ENCODE measurements around the gene DNAL4. TPM values are rescaled to one million over a fixed set of nuclear protein-coding genes. Genes with fewer than 3 reads are reported as not detected.

Gene DNAL4
- total and polyA plus RNA-seq, 2 donors (not counting 1 experiment from before 2014, with no cell fraction given), result 9.9 to 10.3 TPM

DNA sequence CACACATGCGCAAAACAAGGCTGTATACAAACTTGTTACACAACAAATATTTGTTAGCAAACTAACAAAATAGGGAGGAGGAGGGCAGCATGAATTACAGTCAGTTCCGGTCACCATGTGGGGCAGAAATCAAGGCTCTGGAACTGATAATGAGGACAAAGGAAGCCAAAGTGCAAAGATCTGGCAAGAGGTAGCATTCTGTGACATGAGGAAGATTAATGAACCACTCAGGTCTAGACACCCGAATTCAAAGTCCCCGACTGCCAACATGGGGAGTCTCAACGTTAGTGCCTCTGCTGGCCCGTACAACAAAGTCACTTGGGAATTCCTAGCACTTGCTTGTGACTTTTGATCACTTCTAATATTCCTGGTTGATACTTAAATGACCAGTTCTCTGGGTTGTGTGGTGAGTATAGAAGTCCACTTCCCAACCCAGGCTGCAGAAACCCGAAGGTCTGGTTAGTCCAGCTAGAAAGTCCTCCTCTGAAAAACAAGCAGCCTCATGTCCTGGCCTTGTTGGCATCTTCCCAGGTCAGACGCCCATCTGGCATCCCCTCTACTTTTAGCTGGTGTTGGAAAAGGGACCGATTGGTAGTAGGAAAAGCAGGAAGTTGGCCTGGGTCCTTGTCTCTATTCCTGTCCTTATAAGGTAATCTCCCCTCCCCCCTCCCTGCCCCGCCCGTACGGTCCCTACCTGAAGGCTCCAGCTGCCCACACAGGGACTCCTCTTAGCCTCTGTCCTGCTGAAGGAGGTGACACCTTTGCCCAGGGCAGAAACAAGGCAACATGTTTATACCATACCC lies 39.8 kb downstream of the DNAL4 start:
- Mint-ChIP-seq H3K4me3 (peak overlapping the region; percentile 100), H3K9me3 (ENCODE audit: insufficient read depth) (no peaks in the 10 kb centered on the region), H3K27ac (peak overlapping the region; percentile 99), H3K4me1 (peaks cover 70% of the 10 kb centered on the region), H3K27me3 (no peaks in the 10 kb centered on the region)
- intact Hi-C loops (cut with micrococcal nuclease), result loop anchor here (2.0 to 10.0 kb wide), 3 partner anchors 73 to 247 kb away; partner anchors contain the start of genes CBX6, DDX17 and TOMM22
- WGBS (ENCODE audit: insufficient coverage), result 4% methylated on average over 7 of the region's 12 CpGs
- ATAC-seq (ENCODE audit: low read depth) (no peak), DNase-seq (peak; percentile 52)
- CTCF ChIA-PET, result interaction anchor here (1.1 to 1.6 kb wide), 4 partner anchors 12 to 25 kb away, joined by 3 to 7 read pairs (median 3); no protein-coding TSS in a partner anchor
- H3K4me3 ChIP-seq (ENCODE audit: control extremely low read depth in 1 of 5, extremely low read depth in 1 of 5, insufficient read depth in 1 of 5, low read depth in 2 of 5, low read length in 4 of 5), result peak overlapping the region; percentile 59 to 97 (median 82)
- H3K27ac ChIP-seq (ENCODE audit: low read length in 2 of 2), result peak overlapping the region; percentile 45 to 81
- H4K20me1 ChIP-seq (ENCODE audit: control insufficient read depth, insufficient read depth, low read length, poor library complexity, severe bottlenecking), result peaks cover 25% of the 10 kb centered on the region
- H3K4me2 ChIP-seq (replicated peaks; ENCODE audit: low read depth, low read length, poor library complexity, severe bottlenecking), result peak overlapping the region; percentile 96
- peaks cover 65 to 76% of the 10 kb centered on the region in 2 donors for H3K4me1 ChIP-seq (ENCODE audit: control insufficient read depth in 2 of 2, insufficient read depth in 2 of 2, low read length in 2 of 2)
- H3K79me2 ChIP-seq (ENCODE audit: control insufficient read depth, insufficient read depth, low read length), result peaks cover 59% of the 10 kb centered on the region
- TF ChIP-seq EZH2 (IDR thresholded peaks at IDR 0.05; ENCODE audit: borderline replicate concordance, insufficient read depth, low read depth, low read length, poor library complexity, severe bottlenecking) (no peak), CTCF (IDR thresholded peaks at IDR 0.05) (no peak)
- no peaks in the 10 kb centered on the region for H3K27me3 ChIP-seq (replicated peaks in 1 of 4; ENCODE audit: control extremely low read depth in 1 of 4, control insufficient read depth in 3 of 4, insufficient read depth in 4 of 4, low read length in 3 of 4)
- peaks cover 1 to 42% of the 10 kb centered on the region in 2 experiments for H3K36me3 ChIP-seq (replicated peaks in 1 of 2; ENCODE audit: control extremely low read depth in 1 of 2, control insufficient read depth in 1 of 2, extremely low read depth in 1 of 2, insufficient read depth in 2 of 2, low read length in 1 of 2)
- peak overlapping the region; percentile 91 for H3K9ac ChIP-seq (ENCODE audit: low read length)
- POLR2A ChIA-PET, result interaction anchor here (0.6 to 0.9 kb wide), 4 partner anchors 22 to 398 kb away, joined by 3 to 8 read pairs (median 6); no protein-coding TSS in a partner anchor
- H2AFZ ChIP-seq (ENCODE audit: insufficient read depth, low read depth, low read length, poor library complexity, severe bottlenecking), result peak overlapping the region; percentile 40
- H3K9me3 ChIP-seq (ENCODE audit: control extremely low read depth in 1 of 3, control insufficient read depth in 2 of 3, insufficient read depth in 1 of 3, low read length in 2 of 3), result peaks cover 0 to 8% (median 0%) of the 10 kb centered on the region in 3 donors

All from B cell (primary cell).